NCI-H2196 (cell line): Measurements from ENCODE around the gene MEG3.

Experiments
- DNase-seq: peaks from one replicate; lab custom pipeline; 2025; ENCODE audit not compliant: unreplicated experiment; lab: John Stamatoyannopoulos, UW

MEG3 gene

GRCh38 chr14:100845341-100845740, 19.4 kb downstream of the MEG3 start:
- DNase-seq, result no peak

GRCh38 chr14:100846309-100846859, 20.5 kb downstream of the MEG3 start:
- DNase-seq, result no peak

- no peak for DNase-seq
These were observed 23.3 kb downstream of the MEG3 start for GRCh38 chr14:100849115-100849781.

GRCh38 chr14:100850841-100851585, 25.1 kb downstream of the MEG3 start:
- DNase-seq, result no peak

- DNase-seq, result no peak
These were observed 25.6 kb downstream of the MEG3 start for GRCh38 chr14:100851586-100851916.

- DNase-seq, result no peak
These were observed 26.2 kb downstream of the MEG3 start for GRCh38 chr14:100851946-100852620.

- no peak for DNase-seq
These were observed 28.5 kb downstream of the MEG3 start for GRCh38 chr14:100854435-100854834.

- no peak for DNase-seq
These were observed 29.5 kb downstream of the MEG3 start for GRCh38 chr14:100855256-100855930.

- no peak for DNase-seq
These were observed 30.4 kb downstream of the MEG3 start for GRCh38 chr14:100856056-100856950.

GRCh38 chr14:100857233-100857922, 31.5 kb downstream of the MEG3 start:
- DNase-seq, result no peak

GRCh38 chr14:100857923-100858837, 32.3 kb downstream of the MEG3 start:
- no peak for DNase-seq

GRCh38 chr14:100858838-100859220, 32.9 kb downstream of the MEG3 start:
- DNase-seq, result no peak

GRCh38 chr14:100859781-100860180, 33.9 kb downstream of the MEG3 start:
- no peak for DNase-seq

GRCh38 chr14:100860556-100861187, 34.8 kb downstream of the MEG3 start:
- DNase-seq, result no peak

GRCh38 chr14:100861188-100861936, 35.4 kb downstream of the MEG3 start:
- DNase-seq, result no peak

GRCh38 chr14:100861937-100862247, 36.0 kb downstream of the MEG3 start:
- no peak for DNase-seq

GRCh38 chr14:100862277-100862676, 36.4 kb downstream of the MEG3 start:
- no peak for DNase-seq

GRCh38 chr14:100862793-100863192, 36.9 kb downstream of the MEG3 start:
- no peak for DNase-seq
